Measurements from ENCODE around the gene FSIP1.

DNA sequence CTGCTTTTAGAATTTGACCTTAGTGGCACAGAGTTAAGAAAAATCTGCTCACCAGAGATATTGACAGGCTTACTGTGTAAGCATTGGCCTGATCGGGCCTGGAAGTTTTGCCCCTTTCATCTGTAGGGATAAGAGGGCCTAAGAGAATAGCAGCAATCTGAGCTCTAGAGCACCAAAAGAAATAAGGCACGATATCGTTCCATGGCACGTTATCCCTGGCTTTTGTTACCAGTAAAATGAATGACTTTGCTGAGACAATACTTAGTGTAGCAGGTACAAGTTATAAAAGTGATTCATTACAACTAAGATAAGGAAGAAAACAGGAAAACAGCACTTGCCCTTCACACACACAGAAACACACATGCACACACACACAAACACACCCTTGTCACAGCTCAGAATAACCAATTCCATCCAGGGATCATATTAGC lies 196.8 kb downstream of the FSIP1 start:
- TF ChIP-seq POLR2A (IDR thresholded peaks at IDR 0.05) (no peak), CTCF (IDR thresholded peaks at IDR 0.05) (no peak)
